IPS DF 6.9 (cell line): ENCODE measurements around the gene ORC3.
"Not testable (repeated sequence)": the region's sequence is repeated elsewhere in the genome, so short reads cannot be mapped to it uniquely, and the experiment has no call there.

Experiments used
- DNase-seq: peaks from one replicate; pipeline ENCODE4 v3.0.0-alpha.2; 2013; ENCODE audit warnings: low read depth, low spot score
- H3K27ac ChIP-seq: one replicate; pipeline ENCODE4 v1.5.1; 2013; ENCODE audit warnings: low read length, control low read depth
- H3K27me3 ChIP-seq: 2 replicates; pipeline ENCODE4 v1.6.1; 2013; ENCODE audit warnings: mild to moderate bottlenecking, low read length; ENCODE audit not compliant: control insufficient read depth, insufficient read depth
- H3K36me3 ChIP-seq: 2 replicates; pipeline ENCODE4 v1.6.1; 2013; ENCODE audit warnings: low read length; ENCODE audit not compliant: control insufficient read depth, insufficient read depth
- H3K4me1 ChIP-seq: 2 replicates; pipeline ENCODE4 v1.6.1; 2013; ENCODE audit warnings: low read length; ENCODE audit not compliant: control insufficient read depth, insufficient read depth
- H3K4me3 ChIP-seq: 2 replicates; pipeline ENCODE4 v1.5.1; 2013; ENCODE audit warnings: mild to moderate bottlenecking, low read length
- H3K9me3 ChIP-seq: 2 replicates; pipeline ENCODE4 v1.6.1; 2013; ENCODE audit warnings: low read length, inconsistent platforms; ENCODE audit not compliant: control insufficient read depth, insufficient read depth
- WGBS: extraction: QIAGEN DNeasy Blood & Tissue Kit; methylation state at CpG from one replicate; pipeline ENCODE4 v1.1.7; 2013; ENCODE audit warnings: mixed read lengths, missing lambda C conversion rate; ENCODE audit not compliant: insufficient read length, insufficient coverage; 5-methylcytosine and 5-hydroxymethylcytosine counted together

ORC3 gene

GRCh38 chr6:87701676-87702588 lies 112.0 kb downstream of the ORC3 start, which contains the start of gene AKIRIN2:
Gene AKIRIN2, minus strand, starts transcription at chr6:87702233. Its CDS starts 549 bp downstream, at chr6:87701684.
- Histone ChIP-seq H3K9me3 (no peaks in the 10 kb centered on the region), H3K36me3 (no peaks in the 10 kb centered on the region), H3K4me3 (peak within 1 kb of the TSS; percentile 71), H3K27ac (no peak within 1 kb of the TSS), H3K4me1 (no peaks in the 10 kb centered on the region), H3K27me3 (no peaks in the 10 kb centered on the region)
- peak; percentile 97 for DNase-seq
- no CpG with 5 or more reads among the region's 88 CpGs for WGBS

- WGBS = no CpG with 5 or more reads among the region's 7 CpGs
- H3K9me3 ChIP-seq = no peaks in the 10 kb centered on the region
- no peaks in the 10 kb centered on the region for H3K27me3 ChIP-seq
- peak overlapping the region; percentile 35; the same call in 1 of the 2 replicates for H3K4me3 ChIP-seq
- no peak overlapping the region for H3K27ac ChIP-seq
- no peaks in the 10 kb centered on the region for H3K4me1 ChIP-seq
- peak; percentile 5 for DNase-seq
- H3K36me3 ChIP-seq = no peaks in the 10 kb centered on the region
Measured at GRCh38 chr6:87702589-87702945, 112.6 kb downstream of the ORC3 start.

DNA sequence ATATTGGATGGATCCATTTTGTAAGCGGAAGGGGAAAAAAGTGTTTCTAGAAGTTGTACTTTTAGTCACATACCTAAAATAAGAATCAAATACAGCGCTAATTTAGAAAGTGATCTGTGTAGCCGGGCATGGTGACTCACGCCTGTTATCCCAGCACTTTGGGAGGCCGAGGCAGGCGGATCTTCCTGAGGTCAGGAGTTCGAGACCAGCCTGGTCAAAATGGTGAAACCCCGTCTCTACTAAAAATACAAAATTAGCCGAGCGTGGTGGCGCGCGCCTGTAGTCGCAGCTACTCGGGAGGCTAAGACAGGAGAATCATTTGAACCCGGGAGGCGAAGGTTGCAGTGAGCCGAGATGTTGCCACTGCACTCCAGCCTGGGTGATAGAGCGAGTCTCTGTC lies 113.1 kb downstream of the ORC3 start:
- H3K27ac ChIP-seq, DNase-seq, H3K36me3 ChIP-seq, H3K4me1 ChIP-seq, H3K27me3 ChIP-seq, H3K9me3 ChIP-seq: not testable (repeated sequence)
- WGBS = no CpG with 5 or more reads among the region's 19 CpGs
- H3K4me3 ChIP-seq = peak overlapping the region; percentile 35; the same call in 1 of the 2 replicates

GRCh38 chr6:87705070-87705691 lies 115.2 kb downstream of the ORC3 start:
- no peak for DNase-seq
- Histone ChIP-seq H3K9me3 (no peaks in the 10 kb centered on the region), H3K27ac (no peak overlapping the region), H3K36me3 (no peaks in the 10 kb centered on the region), H3K4me3 (no peak overlapping the region), H3K4me1 (no peaks in the 10 kb centered on the region), H3K27me3 (no peaks in the 10 kb centered on the region)
- WGBS = no CpG with 5 or more reads among the region's 4 CpGs

GRCh38 chr6:87706187-87706966 lies 116.4 kb downstream of the ORC3 start:
- no CpG with 5 or more reads among the region's 3 CpGs for WGBS
- no peaks in the 10 kb centered on the region for H3K4me1 ChIP-seq
- no peak overlapping the region for H3K4me3 ChIP-seq
- DNase-seq = no peak
- H3K27me3 ChIP-seq = no peaks in the 10 kb centered on the region
- no peaks in the 10 kb centered on the region for H3K36me3 ChIP-seq
- H3K9me3 ChIP-seq = no peaks in the 10 kb centered on the region
- no peak overlapping the region for H3K27ac ChIP-seq

- not testable (repeated sequence) for DNase-seq, H3K27ac ChIP-seq, H3K4me3 ChIP-seq, H3K9me3 ChIP-seq, H3K36me3 ChIP-seq, H3K27me3 ChIP-seq, H3K4me1 ChIP-seq
- no CpG with 5 or more reads among the region's 7 CpGs for WGBS
Measured at GRCh38 chr6:87708581-87709427, 118.9 kb downstream of the ORC3 start.

DNA sequence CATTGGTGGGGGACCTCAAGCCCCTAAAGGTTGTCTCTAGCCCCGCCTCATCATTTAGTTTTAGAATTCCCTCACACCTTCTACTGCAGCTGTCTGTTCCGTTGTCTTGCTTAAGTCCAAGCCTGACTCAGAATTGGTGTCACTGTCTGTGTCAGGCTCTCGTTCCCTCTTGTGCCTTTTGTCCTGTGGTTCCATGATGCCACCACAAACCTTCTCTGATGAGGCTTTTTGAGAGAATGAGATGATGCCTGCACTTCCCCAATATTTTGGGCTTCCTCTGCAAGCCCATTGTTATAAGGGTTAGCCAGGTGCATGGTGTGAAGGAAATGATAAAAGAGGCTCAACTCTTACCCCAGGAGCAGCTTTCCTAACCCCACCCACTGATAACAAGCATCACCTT lies 120.2 kb downstream of the ORC3 start:
- DNase-seq = no peak
- no peaks in the 10 kb centered on the region for H3K9me3 ChIP-seq
- WGBS = no CpG with 5 or more reads among the region's 3 CpGs

DNA sequence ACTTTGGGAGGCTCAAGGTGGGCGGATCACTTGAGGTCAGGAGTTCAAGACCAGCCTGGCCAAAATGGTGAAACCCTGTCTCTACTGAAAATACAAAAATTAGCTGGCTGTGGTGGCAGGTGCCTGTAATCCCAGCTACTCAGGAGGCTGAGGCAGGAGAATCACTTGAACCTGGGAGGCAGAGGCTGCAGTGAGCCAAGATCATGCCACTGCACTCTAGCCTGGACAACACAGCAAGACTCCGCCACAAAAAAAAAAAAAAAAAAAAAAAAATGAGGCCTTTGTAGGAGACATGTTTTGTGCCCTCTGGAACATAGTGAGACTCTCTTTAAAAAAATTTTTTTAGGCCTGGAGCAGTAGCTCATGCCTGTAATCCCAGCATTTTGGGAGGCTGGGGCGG lies 122.8 kb downstream of the ORC3 start:
- H3K4me1 ChIP-seq, DNase-seq, H3K4me3 ChIP-seq, H3K9me3 ChIP-seq, H3K36me3 ChIP-seq, H3K27ac ChIP-seq, H3K27me3 ChIP-seq: not testable (repeated sequence)
- no CpG with 5 or more reads among the region's 3 CpGs for WGBS

More for the DNA sequence above, 120.2 kb downstream of the ORC3 start:
- H3K4me1 ChIP-seq = no peaks in the 10 kb centered on the region; the same call in 1 of the 2 replicates
- H3K27ac ChIP-seq = no peak overlapping the region
- H3K27me3 ChIP-seq = no peaks in the 10 kb centered on the region
- no peak overlapping the region for H3K4me3 ChIP-seq
- H3K36me3 ChIP-seq = no peaks in the 10 kb centered on the region

GRCh38 chr6:87714093-87714842 lies 124.3 kb downstream of the ORC3 start:
- Histone ChIP-seq H3K9me3 (no peaks in the 10 kb centered on the region), H3K27ac (no peak overlapping the region), H3K27me3 (no peaks in the 10 kb centered on the region), H3K4me1 (no peaks in the 10 kb centered on the region; the same call in 1 of the 2 replicates), H3K36me3 (no peaks in the 10 kb centered on the region), H3K4me3 (no peak overlapping the region)
- WGBS = no CpG with 5 or more reads among the region's 2 CpGs
- DNase-seq = no peak
